ENCODE data around the gene HOXB3. TPM values are rescaled to one million over a fixed set of nuclear protein-coding genes. Genes with fewer than 3 reads are reported as not detected.

The HOXB3 gene
- polyA plus RNA-seq, 1 experiment = 33.0 TPM

DNA sequence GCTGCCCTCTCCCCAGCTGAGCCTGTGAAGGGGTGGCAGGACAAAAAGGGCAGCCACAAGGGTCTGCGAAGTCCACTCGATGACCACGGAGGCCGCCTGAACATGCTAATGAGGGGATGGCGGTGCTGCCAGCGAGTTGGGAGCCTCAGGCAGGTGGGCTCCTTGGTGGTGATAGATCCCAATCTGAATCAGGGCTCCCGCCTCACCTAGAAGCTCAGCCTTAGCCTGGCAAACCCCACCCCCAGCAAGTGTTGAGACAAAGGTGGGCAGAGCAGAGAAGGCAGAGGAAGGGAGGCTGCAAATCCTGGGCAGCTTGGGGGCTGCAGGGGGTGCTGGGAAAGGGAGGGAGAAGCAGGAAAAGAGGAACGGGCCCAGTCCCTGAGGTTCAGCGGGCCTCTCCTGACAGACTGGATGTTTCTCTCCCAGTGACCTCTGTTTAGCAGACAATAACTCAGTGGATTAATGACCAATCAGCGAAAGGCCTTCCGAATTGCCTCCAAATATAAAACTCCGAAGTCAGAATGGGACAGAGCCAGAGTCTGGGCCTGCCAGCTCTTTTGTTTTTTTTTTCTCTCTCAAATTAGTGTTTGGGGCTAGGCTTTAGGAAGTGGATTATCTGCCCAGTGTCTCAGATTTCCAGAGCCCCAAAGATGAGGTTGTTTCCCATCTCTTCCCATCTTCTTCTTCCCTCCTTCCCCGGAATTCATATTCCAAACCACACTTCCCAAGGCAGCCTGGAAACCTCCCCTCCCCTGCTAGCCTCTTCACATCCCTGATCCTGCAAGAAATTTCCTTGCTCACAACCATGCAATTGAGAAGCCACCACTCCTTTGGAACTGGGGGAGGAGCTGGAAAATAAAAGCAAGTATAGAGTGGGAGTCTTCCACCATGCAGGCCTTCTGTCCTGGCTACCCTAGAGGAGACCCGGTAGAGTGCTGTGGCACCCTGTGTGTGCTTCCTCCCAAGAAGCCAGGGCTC lies 29.9 kb downstream of the HOXB3 start:
- Histone ChIP-seq H3K4me3 (ENCODE audit: low read depth, low read length) (peak overlapping the region; percentile 54), H3K27me3 (ENCODE audit: control insufficient read depth, insufficient read depth, low read length) (no peaks in the 10 kb centered on the region), H3K27ac (ENCODE audit: low read depth, low read length) (peak overlapping the region; percentile 88), H3K9me3 (ENCODE audit: control insufficient read depth, insufficient read depth, low read length) (no peaks in the 10 kb centered on the region)
- TF ChIP-seq, protein P1, sequence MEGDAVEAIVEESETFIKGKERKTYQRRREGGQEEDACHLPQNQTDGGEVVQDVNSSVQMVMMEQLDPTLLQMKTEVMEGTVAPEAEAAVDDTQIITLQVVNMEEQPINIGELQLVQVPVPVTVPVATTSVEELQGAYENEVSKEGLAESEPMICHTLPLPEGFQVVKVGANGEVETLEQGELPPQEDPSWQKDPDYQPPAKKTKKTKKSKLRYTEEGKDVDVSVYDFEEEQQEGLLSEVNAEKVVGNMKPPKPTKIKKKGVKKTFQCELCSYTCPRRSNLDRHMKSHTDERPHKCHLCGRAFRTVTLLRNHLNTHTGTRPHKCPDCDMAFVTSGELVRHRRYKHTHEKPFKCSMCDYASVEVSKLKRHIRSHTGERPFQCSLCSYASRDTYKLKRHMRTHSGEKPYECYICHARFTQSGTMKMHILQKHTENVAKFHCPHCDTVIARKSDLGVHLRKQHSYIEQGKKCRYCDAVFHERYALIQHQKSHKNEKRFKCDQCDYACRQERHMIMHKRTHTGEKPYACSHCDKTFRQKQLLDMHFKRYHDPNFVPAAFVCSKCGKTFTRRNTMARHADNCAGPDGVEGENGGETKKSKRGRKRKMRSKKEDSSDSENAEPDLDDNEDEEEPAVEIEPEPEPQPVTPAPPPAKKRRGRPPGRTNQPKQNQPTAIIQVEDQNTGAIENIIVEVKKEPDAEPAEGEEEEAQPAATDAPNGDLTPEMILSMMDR (IDR thresholded peaks at IDR 0.05; ENCODE audit: low read depth, low read length) = no peak
- no peak for DNase-seq (ENCODE audit: low read depth, low spot score)
- CTCF ChIA-PET = interaction anchor here (0.6 to 1.3 kb wide), 6 partner anchors 10 to 224 kb away, joined by 3 to 6 read pairs (median 4); partner anchors contain the start of gene HOXB5
- POLR2A ChIA-PET = interaction anchor here (0.8 to 1.6 kb wide), 5 partner anchors 8 to 21 kb away, joined by 3 to 9 read pairs (median 4); no protein-coding TSS in a partner anchor

DNA sequence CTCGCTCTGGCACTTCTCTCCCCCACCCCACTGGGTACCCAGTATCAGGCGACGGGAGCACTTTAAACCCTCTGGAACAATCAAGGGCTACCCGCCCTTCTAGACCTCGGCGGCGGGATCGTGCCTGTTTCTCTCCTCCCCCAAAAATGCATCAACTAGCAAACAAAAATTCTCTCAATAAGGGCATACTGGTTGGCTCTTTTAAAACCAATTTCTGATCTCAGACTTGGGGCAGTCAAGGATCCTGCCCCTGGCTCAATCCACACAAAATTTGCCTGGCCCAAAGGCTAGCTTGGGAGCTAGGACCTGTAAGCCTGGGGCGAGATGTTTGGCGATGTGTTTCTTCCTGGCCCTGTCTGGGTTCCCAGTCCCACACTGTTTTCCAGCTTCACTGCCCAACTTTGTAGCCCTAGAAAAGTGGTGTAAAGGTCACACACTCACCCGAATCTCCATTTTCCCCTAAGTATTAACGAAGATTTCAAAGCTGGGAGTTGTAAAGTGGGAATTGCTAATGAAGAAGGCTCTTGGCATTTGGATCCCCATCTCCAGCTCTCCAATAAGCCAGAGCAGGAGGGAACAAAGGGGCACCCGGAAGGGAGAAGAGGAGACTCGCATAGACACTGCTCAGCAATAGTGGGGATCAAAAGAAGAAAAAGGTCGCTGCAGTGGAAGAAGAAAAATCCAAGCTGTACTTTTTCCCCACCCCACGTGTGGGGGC lies 30.8 kb downstream of the HOXB3 start:
- Histone ChIP-seq H3K9me3 (ENCODE audit: control insufficient read depth, insufficient read depth, low read length) (no peaks in the 10 kb centered on the region; the same call in 1 of the 2 replicates), H3K27me3 (ENCODE audit: control insufficient read depth, insufficient read depth, low read length) (no peaks in the 10 kb centered on the region), H3K27ac (ENCODE audit: low read depth, low read length) (peak overlapping the region; percentile 88), H3K4me3 (ENCODE audit: low read depth, low read length) (peak overlapping the region; percentile 54)
- POLR2A ChIA-PET = interaction anchor here (0.8 to 1.2 kb wide), 3 partner anchors 9 to 21 kb away, joined by 3 to 9 read pairs (median 3); no protein-coding TSS in a partner anchor
- CTCF ChIA-PET = interaction anchor here (0.5 to 1.3 kb wide), 7 partner anchors 11 to 223 kb away, joined by 3 to 6 read pairs (median 3); partner anchors contain the start of gene HOXB5
- TF ChIP-seq, protein P1 (IDR thresholded peaks at IDR 0.05; ENCODE audit: low read depth, low read length) = no peak
- no peak for DNase-seq (ENCODE audit: low read depth, low spot score)

DNA sequence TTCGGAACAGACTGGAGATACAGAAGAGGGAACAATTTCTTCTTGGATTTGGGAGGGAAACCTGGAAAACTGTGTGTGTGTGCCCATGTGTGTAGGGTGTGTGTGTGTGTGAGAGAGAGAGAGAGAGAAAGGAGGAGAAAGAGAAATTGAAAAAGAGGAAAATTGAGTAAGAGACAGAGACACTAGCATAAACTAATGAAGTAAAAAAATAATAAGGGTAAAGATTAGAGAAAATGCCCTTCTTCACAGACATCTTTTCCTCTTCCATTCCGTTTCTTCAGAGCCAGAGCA lies 31.3 kb downstream of the HOXB3 start:
- ChIA-PET CTCF (interaction anchor here (1.2 kb wide), 1 partner anchor 207 kb away, joined by 4 read pairs; no protein-coding TSS in a partner anchor), POLR2A (no interaction called here)
- no peak for DNase-seq (ENCODE audit: low read depth, low spot score)
- TF ChIP-seq, protein P1 (IDR thresholded peaks at IDR 0.05; ENCODE audit: low read depth, low read length) = no peak
- Histone ChIP-seq H3K27ac (ENCODE audit: low read depth, low read length) (peak overlapping the region; percentile 88), H3K4me3 (ENCODE audit: low read depth, low read length) (peak overlapping the region; percentile 54), H3K9me3 (ENCODE audit: control insufficient read depth, insufficient read depth, low read length) (no peaks in the 10 kb centered on the region; the same call in 1 of the 2 replicates), H3K27me3 (ENCODE audit: control insufficient read depth, insufficient read depth, low read length) (no peaks in the 10 kb centered on the region)

DNA sequence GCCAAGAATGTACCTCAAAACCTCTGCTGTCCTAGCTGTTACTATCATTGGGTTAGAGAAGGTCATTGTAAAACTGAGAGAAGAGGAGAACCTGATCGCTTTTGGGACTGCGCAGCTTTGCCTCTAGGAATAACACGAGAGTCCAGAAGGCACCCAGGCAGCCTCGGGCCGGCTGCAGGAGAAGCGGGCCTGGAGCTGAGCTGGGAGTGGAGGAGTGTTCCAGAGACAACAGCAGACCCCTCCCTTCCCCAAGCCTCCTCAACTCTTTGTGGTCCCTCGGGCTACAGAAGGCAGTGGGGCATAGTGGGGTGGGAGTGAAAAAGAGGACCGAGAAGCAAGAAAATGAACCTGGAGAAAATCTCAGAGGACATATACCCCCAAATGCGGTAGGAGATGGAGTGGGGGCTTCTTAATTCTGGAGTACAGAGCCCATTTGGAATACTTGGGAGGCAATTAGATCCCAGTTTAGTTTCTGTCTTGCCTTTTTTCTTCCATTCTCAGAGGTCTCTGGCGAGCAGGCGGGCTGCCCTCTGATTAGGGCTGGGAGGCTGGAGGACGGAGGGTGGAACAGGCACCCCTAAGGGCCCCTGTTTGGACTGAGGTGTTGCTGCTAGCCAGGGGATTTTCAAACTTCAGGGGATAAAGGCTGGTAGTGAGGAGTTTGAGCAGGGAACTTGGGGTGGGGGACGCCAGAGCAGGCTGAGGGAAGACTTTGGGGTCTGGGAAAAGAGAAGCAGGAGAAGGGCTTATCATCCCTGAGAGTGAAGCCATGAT lies 31.8 kb downstream of the HOXB3 start:
- POLR2A ChIA-PET = interaction anchor here (0.6 to 4.9 kb wide), 6 partner anchors 9 to 75 kb away, joined by 3 to 40 read pairs (median 7); partner anchors contain the start of gene HOXB3

More for the DNA sequence above, 31.8 kb downstream of the HOXB3 start:
- Histone ChIP-seq H3K27me3 (ENCODE audit: control insufficient read depth, insufficient read depth, low read length) (no peaks in the 10 kb centered on the region), H3K4me3 (ENCODE audit: low read depth, low read length) (peak overlapping the region; percentile 54), H3K27ac (ENCODE audit: low read depth, low read length) (peak overlapping the region; percentile 88), H3K9me3 (ENCODE audit: control insufficient read depth, insufficient read depth, low read length) (no peaks in the 10 kb centered on the region; the same call in 1 of the 2 replicates)
- DNase-seq (ENCODE audit: low read depth, low spot score) = no peak
- TF ChIP-seq, protein P1 (IDR thresholded peaks at IDR 0.05; ENCODE audit: low read depth, low read length) = no peak
- CTCF ChIA-PET = interaction anchor here (0.6 to 0.9 kb wide), 2 partner anchors 35 to 66 kb away, joined by 3 read pairs; partner anchors contain the start of gene HOXB5

All from AG04450 (cell line).